Stimulated activated CD4-positive, alpha-beta T cell treated with anti-CD3 and anti-CD28 coated beads, Interleukin-4, amount 100 ng/mL, for 1 hour (primary cell): Measurements from ENCODE around the gene DRD2.

Experiments used
- DNase-seq: peaks from one replicate; pipeline ENCODE4 v3.0.0-alpha.2; 2020

Gene DRD2

GRCh38 chr11:113397212-113397611, 78.0 kb downstream of the DRD2 start:
- DNase-seq, result no peak

GRCh38 chr11:113396690-113397089, 78.5 kb downstream of the DRD2 start:
- no peak for DNase-seq

GRCh38 chr11:113395782-113396336, 79.3 kb downstream of the DRD2 start:
- DNase-seq, result no peak

GRCh38 chr11:113394919-113395318, 80.3 kb downstream of the DRD2 start:
- DNase-seq, result no peak

- no peak for DNase-seq
Measured at GRCh38 chr11:113393501-113393985, 81.7 kb downstream of the DRD2 start.

GRCh38 chr11:113392236-113392921, 82.8 kb downstream of the DRD2 start:
- DNase-seq, result no peak

- no peak for DNase-seq
Measured at GRCh38 chr11:113389272-113389671, 85.9 kb downstream of the DRD2 start.

GRCh38 chr11:113387605-113388211, 87.5 kb downstream of the DRD2 start, which contains the start of gene ANKK1:
TSS of gene ANKK1 (plus strand) at chr11:113387779. CDS start at chr11:113387885, 106 bp downstream.
- no peak for DNase-seq

GRCh38 chr11:113386866-113387265, 88.3 kb downstream of the DRD2 start:
- DNase-seq, result no peak

GRCh38 chr11:113385749-113386148, 89.4 kb downstream of the DRD2 start:
- no peak for DNase-seq

- DNase-seq, result no peak
Measured at GRCh38 chr11:113384551-113384950, 90.6 kb downstream of the DRD2 start.

GRCh38 chr11:113382121-113382520, 93.1 kb downstream of the DRD2 start:
- DNase-seq, result no peak

- no peak for DNase-seq
Measured at GRCh38 chr11:113378692-113379091, 96.5 kb downstream of the DRD2 start.

GRCh38 chr11:113377681-113378412, 97.4 kb downstream of the DRD2 start:
- no peak for DNase-seq

- DNase-seq, result no peak
Measured at GRCh38 chr11:113376156-113376555, 99.0 kb downstream of the DRD2 start.

GRCh38 chr11:113375402-113375801, 99.8 kb downstream of the DRD2 start:
- DNase-seq, result no peak

- no peak for DNase-seq
Measured at GRCh38 chr11:113373981-113374560, 101.1 kb downstream of the DRD2 start.

GRCh38 chr11:113373306-113373705, 101.9 kb downstream of the DRD2 start:
- DNase-seq, result no peak

- DNase-seq, result no peak
Measured at GRCh38 chr11:113372309-113372708, 102.9 kb downstream of the DRD2 start.

- DNase-seq, result no peak
Measured at GRCh38 chr11:113370634-113371033, 104.6 kb downstream of the DRD2 start.

- DNase-seq, result no peak
Measured at GRCh38 chr11:113369411-113369810, 105.8 kb downstream of the DRD2 start.

GRCh38 chr11:113365895-113366294, 109.3 kb downstream of the DRD2 start:
- no peak for DNase-seq

GRCh38 chr11:113363996-113364641, 111.1 kb downstream of the DRD2 start:
- DNase-seq, result no peak
